Cardiac septum (tissue), 1 donor: ENCODE measurements around the gene S1PR4. TPM values are rescaled to one million over a fixed set of nuclear protein-coding genes. Genes with fewer than 3 reads are reported as not detected.
"Not testable (repeated sequence)": the region's sequence is repeated elsewhere in the genome, so short reads cannot be mapped to it uniquely, and the experiment has no call there.

Source experiments
- DNase-seq: peaks from one replicate; pipeline ENCODE4 v3.0.0-alpha.2; 2020; ENCODE audit warnings: low spot score
- intact Hi-C: fragments of 100-400 bp; cut with DNase I; formaldehyde crosslinking; loops from one replicate; pipeline ENCODE4 v1.14.0; 2022
- total RNA-seq: library from RNA; stranded (reverse); fragmentation: NEBNext Ultra II Directional; extraction: Animal tissue kit (Norgen Biotek cat#: 25700); gene quantifications from one replicate; pipeline ENCODE4 v1.2.1, GENCODE V29; 2021
- donor health status: DM: no; HTN: no; CAD: no.

The S1PR4 gene
- total RNA-seq, 1 donor from 2014 or later, result 1.2 TPM

DNA sequence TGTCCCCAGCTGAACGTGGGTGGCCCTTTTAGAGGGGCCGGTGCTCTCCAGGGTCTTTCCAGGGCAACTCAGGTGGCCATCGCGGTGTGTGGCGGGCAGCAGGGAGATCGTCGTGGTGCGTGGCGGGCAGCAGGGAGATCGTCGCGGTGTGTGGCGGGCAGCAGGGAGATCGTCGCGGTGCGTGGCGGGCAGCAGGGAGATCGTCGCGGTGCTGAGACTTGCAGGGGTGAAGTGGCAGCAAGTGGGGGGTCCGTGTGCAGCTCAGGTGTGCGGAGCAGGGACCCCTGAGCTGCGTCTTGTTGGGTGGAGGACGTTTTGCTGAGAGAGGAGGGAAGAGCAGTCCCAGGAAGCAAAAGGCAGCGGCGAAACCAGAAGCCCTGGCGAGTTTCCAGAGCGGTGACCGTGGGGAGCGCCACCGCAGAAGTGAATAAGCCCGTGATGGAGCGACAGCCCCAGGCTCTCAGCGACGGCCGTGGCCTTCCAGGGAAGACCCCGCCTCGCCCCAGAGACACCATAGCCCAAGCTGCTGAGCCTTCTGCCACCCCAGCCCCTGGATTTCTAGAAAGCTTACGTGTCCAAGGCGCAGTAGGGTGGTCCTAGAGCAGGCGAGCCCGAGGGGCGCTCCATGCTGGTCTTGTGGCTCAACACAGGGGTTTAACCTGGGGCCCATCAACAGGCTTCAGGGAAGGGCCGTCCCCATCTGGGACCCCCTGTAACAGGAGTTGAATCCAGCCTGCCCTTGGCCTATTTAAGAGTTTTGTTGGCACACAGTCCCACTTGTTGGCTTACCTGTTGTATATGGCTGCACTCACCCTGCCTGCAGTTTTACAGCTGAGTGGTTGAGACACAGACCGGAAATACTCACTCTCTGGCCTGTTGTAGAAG lies 12.6 kb downstream of the S1PR4 start:
- DNase-seq, result no peak
- intact Hi-C loops, result no loop called here

DNA sequence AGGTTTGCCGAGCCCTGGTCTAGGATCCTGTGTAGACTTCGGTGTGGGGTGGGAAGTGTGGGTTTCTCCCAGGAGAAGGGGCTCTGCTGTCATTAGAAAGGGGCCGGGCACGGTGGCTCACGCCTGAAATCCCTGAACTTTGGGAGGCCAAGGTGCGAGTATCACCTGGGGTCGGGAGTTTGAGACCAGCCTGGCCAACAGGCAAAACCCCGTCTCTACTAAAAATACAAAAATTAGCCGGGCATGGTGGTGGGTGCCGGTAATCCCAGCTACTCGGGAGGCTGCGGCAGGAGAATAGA lies 13.2 kb downstream of the S1PR4 start:
- intact Hi-C loops, DNase-seq: not testable (repeated sequence)

DNA sequence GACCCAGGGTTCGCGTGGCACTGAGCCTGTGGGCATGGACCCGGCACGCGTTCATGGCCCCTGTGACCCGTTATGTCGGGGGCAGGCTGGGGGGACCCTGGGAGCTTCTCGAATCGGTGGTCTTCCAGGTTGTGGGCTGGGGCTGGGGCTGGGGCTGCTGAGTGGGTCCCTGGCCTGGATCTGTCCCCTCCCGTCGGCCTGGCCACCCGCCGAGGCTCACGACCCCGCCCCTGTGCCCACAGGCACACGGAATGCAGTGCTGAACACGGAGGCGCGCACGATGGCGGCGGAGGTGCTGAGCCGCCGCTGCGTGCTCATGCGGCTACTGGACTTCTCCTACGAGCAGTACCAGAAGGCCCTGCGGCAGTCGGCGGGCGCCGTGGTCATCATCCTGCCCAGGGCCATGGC lies 13.7 kb downstream of the S1PR4 start:
- no peak for DNase-seq
- intact Hi-C loops, result no loop called here

DNA sequence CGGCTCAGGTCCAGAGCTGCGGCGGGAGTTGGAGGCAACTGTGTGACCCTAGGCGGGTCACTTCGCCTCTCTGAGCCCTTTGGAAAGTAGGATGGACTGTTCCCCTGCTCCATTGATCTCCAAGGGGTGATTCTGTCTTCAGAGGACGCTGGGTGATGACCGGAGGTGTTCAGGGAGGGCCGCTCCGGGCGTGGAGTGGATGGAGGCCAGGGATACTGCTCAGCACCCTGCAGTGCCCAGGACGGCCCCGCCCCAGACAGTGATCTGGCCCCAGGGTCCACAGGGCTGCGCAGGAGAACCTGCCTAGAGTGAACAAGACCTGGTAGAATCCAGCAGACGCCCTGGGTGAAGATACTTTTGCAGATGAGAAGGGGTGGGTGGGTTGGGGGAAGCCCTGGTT lies 14.1 kb downstream of the S1PR4 start:
- no peak for DNase-seq
- intact Hi-C loops, result no loop called here

DNA sequence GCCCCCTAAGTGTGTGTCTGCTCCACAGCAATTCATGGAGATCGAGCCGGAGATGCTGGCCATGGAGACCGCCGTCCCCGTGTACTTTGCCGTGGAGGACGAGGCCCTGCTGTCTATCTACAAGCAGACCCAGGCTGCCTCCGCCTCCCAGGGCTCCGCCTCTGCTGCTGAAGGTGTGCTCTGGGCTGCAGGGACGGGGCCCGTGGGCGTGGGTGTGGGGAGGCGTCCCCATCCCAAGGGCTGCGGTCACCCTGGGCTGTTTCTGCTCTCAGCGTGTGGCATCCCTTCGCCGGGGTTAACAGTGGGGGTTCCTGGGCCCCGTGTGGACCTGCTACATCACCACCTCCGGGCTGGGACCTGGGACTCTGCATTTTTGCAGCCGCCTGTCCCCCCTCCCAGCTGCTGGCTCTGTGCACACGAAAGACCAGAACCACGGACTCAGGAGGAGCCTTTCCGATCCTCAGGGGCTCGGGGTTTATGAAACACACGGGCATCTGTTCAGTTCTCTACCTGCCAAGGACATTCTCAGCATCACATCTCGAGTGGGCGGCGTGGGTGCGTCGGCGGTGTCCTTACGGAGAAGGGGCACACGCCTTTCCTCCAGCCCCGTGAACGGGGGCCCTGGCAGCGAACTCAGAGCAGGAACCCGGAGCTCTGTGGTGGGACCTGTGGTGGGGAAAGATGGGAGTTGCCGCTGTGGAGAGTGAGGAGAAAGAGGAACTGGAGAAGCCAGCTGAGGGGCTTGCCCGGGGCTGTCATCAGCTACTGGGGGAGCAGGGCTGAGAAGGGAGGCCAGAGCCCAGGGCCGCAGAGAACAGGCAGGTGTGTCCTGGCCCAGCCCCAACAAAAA lies 14.9 kb downstream of the S1PR4 start:
- intact Hi-C loops, result no loop called here
- no peak for DNase-seq

DNA sequence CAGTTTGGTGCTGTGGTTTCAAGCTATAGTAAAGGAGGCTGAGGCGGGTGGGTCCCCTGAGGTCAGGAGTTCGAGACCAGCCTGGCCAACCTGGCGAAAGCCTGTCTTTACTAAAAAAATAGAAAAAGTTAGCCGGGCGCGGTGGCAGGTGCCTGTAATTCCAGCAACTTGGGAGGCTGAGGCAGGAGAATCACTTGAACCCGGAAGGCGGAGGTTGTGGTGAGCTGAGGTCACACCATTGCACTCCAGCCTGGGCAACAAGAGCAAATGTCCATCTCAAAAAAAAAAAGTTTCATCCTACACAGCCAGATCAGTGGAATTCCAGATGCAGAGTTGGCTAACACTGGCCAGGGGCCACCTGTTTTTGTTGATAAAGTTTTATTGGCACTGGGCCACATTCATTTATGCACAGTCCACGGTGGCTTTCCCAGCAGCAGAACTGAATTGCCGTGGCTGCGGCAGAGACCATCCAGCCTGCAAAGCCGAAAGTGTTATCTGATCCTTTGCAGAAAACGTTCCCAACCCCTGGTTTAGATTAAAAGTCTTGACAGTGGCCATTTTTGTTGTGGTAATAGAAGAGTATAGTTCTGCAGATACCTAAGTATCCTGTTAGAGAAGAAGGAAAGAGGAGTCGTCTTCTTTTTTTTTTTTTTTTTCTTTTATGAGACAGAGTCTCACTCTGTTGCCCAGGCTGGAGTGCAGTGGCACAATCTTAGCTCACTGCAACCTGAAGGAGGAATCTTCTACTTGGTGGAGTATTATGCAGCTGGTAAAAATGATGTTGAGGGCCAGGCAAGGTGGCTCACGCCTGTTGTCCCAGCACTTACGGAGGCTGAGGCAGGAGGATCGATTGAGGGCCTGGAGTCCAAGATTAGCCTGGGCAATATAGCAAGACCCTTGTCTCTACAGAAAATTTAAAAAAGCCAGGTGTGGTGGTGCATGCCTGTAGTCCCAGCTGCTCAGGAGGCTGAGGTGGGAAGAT lies 15.8 kb downstream of the S1PR4 start:
- intact Hi-C loops, result no loop called here
- DNase-seq, result no peak

DNA sequence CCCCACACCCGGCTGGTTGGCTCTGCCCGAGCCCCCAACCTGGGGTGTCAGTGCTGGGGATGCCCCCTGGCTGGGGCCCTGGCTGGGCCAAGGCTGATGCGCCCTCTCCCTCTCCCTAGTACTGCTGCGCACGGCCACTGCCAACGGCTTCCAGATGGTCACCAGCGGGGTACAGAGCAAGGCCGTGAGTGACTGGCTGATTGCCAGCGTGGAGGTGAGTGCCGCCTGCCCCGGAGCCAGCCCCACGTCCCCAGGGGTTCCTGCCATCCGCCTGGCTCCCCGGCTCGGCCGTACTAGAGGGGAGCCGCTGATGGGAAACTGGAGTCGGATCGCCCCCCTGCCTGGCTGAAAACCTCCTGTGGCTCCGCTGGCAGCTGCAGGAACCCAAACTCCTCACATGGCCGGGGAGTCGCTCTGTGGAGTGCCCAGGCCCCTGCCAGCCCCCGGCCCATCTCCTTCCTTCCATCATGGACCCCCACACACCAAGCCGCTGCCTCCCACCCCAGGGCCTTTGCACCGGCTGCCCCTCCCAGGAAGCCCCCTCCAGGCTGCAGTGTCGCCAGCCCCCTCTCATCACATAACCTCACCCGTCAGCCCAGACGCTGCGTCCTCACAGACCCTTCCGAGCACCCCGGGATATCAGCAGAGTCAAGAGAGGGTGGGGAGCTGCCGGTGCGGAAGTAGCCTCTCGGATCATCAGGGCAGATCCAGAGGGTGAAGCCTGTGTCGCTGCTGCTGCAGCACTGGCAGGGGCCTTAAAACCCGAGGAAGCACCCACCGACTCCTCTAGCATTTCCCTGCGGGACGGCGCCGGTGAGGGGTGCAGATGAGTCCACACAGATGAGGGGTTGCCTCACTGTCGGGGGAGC lies 17.7 kb downstream of the S1PR4 start:
- intact Hi-C loops, result no loop called here
- DNase-seq, result no peak

DNA sequence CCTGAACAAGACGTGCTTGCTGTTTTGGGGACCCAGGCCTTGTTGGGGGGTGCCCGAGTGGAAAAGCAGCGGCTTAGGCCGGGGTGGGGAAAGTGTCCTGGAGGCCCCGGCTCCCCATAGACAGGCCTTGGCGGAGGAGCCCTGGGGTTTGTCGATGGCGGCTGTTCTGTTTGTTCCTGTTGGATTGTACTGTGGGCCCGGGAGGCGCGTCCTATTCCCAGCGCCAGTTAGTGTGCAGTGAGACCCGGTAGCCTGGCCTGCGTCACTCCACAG lies 18.3 kb downstream of the S1PR4 start:
- DNase-seq, result no peak
- intact Hi-C loops, result no loop called here

DNA sequence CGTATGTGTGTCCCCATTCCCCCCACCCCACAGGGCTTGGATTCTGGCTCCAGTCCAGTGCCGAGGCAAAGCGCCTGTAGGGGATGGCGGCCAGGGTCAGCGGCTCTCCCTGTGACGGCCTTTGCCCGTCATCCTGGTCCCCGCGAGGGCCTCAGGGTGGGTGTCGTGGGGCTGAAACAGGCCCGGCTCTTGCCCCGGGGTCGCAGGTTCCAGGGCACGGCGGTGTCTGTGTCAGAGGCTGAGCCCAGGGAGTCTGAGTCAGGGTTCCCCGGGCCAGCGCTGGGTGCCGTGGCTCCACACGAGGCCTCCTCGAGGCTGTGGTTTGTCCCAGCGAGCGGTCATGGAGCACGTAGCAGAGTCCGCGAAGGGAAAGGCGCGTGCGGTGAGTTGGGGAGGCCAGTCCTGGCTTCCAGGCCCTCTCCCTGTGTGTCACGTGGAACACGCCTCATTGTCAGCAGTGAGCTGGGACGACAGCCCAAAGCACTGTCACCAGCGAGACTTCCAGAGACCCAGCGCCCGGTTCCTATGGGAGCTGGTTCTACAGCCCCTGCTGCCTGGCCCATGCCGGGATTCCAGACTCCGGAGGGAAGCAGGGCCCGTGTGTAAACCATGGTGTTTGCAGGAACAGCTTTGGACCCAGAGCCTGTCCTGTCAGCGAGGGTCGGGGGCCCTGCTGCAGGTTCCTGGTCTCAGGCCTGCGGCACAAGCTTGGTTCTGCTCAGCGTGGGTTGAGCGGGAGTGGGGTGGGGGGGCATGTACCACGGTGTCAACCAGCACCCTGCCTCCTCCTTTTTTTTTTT lies 20.5 kb downstream of the S1PR4 start:
- DNase-seq, result no peak
- intact Hi-C loops, result no loop called here

DNA sequence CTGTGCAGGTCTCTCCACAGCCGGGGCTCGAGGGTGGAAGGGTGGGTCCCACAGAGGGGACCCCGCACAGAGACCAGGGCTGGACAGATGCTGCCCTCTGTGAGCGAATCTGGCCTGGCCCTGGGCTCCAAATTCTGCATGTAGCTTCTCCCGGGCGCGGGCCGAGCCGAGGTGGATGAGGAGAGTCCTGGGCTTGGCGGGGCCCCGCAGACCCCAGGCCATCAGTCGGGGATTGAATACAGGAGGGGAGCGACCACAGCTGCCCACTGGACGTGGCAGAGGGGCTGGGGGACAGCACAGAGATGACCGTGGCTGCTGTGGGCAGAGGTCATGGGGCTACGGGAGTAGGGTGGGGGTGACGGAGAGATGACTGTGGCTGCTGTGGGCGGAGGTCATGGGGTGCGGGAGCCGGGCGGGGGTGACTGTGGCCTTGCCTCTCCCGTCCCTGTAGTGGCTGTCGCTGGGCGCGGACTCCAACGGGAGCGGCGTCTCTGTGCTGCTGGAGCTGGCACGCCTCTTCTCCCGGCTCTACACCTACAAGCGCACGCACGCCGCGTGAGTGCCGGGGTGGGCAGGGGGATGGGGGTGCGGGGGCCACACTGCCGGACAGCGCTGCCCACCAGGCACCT lies 22.6 kb downstream of the S1PR4 start:
- intact Hi-C loops, result no loop called here
- no peak for DNase-seq

DNA sequence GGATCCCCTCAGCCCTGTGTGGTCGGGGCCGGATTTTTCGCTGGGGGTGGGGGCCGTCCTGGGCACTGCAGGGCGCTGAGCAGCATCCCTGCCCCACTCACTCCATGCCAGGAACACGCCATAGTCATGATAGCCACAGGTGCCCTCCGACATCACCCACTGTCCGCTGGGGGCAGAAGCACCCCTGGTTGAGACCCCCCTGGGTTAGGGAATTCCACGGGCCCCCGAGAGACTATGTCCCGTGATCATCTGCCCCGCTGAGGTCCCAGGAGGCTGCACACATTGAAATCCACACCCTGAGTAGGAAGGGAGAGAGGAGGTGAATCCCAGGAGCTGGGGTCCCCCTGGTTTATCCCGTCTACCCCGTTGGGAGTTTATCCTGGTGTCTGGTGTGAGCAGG lies 23.3 kb downstream of the S1PR4 start:
- DNase-seq, result no peak
- intact Hi-C loops, result no loop called here

DNA sequence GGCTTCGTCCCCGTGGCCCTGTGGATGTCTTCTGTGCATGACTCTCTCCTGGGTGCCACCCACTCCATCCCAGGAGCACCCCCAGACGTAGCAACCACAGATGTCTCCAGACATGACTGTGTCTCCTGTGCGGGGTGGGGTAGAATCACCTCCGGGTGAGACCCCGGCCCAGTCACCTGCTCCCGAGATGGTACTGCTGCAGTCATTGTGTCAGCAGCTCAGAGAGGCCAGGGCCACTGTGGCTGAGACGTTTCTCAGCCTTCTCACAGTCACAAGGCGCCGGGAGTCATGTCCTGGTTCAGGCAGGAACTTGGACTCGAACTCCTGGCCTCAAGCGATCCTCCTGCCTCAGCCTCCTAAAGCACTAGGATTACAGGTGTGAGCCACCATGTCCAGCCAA lies 23.8 kb downstream of the S1PR4 start:
- intact Hi-C loops, result no loop called here
- DNase-seq, result no peak

DNA sequence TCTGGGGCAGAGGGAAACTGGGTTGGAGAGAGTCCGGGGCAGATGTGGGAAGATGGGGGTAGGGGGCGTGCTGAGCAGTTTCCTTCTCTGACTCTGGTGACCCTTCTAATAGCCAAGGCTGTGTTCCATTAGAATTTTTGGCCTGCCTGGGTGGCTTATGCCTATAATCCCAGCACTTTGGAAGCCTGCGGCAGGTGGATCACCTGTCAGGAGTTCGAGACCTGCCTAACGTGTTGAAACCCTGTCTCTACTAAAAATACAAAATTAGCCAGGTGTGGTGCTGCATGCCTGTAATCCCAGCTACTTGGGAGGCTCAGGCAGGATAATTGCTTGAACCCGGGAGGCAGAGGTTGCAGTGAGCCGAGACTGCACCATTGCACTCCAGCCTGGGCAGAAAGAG lies 24.3 kb downstream of the S1PR4 start:
- intact Hi-C loops, result not testable (repeated sequence)

DNA sequence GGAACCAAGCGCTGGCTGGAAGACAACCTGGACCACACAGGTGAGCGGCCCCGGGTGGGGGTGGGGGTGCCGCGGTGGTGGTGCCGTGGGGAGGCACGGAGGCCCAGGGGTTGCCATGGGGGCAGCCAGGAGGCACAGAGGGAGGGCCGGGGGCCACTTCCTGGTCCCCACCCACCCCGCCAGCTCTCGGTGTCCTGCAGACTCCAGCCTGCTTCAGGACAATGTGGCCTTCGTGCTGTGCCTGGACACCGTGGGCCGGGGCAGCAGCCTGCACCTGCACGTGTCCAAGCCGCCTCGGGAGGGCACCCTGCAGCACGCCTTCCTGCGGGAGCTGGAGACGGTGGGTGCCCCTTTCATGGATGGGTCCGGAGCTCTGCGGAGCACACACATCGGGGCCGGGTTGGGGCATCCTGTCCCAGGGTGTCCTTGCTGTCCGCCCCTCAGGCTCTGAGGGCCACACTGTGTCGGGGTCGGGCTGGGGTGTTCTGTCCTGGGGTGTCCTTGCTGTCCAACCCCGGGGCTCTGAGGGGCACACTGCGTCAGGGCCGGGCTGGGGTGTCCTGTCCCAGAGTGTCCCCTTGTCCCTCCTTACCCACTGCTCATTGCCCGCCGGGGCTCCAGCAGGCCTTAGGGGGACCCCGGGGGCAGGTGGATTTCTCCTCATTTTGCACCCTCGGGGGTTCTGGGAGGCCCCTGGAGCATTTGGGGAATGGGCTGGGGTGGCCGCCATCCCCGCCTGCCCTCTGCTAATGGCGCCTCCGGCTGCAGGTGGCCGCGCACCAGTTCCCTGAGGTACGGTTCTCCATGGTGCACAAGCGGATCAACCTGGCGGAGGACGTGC lies 25.5 kb downstream of the S1PR4 start:
- no peak for DNase-seq
- intact Hi-C loops, result no loop called here

More for the DNA sequence above, 24.3 kb downstream of the S1PR4 start:
- DNase-seq, result not testable (repeated sequence)

DNA sequence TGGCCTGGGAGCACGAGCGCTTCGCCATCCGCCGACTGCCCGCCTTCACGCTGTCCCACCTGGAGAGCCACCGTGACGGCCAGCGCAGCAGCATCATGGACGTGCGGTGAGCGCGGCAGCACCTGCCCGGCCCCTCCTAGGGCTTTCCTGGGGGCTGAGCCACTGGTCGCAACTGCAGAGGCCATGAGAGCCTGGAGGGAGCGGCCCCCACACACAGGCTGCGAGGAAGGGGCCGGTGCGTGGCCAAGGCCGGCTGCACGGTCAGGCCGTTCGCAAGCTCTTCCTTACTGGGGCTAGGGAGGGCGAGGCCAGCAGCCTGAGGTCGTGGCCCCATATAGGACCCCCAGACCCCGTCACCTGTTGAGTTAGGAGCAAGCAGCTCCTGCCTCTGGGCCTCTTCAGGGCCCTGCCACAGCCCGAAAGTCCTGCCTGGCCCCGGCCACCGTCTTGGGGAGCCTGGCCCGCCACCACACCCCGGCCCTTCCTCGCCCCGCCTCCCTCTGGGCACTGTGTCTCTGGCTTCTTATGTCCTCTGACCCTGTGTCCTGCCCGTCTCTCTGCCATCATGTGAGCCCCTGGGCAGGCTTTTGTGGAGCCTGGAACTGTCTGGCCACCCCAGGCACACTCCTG lies 26.2 kb downstream of the S1PR4 start:
- DNase-seq, result no peak

DNA sequence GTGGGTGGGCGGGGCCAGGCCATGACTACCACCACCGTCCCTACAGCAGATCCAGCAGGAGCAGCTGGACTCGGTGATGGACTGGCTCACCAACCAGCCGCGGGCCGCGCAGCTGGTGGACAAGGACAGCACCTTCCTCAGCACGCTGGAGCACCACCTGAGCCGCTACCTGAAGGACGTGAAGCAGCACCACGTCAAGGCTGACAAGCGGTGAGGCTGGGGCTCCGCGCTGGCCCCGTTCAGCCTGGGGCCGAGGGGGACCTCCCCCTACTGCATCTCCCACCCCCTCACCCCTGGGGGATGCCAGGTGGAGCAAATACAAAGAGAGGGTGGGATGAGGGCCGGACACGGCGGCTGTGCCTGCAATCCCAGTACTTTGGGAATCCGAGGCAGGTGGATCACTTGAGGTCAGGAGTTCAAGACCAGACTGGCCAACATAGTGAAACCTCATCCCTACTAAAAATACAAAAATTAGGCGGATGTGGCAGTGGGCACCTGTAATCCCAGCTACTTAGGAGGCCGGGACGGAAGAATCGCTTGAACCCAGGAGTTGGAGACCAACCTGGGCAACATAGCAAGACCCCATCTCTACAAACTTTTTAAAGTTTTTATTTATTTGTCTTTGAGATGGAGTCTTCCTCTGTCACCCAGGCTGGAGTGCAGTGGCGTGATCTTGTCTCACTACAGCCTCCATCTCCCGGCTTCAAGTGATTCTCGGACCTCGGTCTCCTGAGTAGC lies 27.8 kb downstream of the S1PR4 start:
- intact Hi-C loops, result no loop called here
- DNase-seq, result no peak

More for the DNA sequence above, 26.2 kb downstream of the S1PR4 start:
- intact Hi-C loops, result no loop called here
